NOMO-1 treated with dmso at 0.1 percent for 144 hours (cell line): ENCODE data around the gene PTCRA.
A peak's percentile ranks its signal among the peaks of the same experiment; 100 is the strongest.
"Not testable (repeated sequence)": the region's sequence is repeated elsewhere in the genome, so short reads cannot be mapped to it uniquely, and the experiment has no call there.

Experiments
- DNase-seq: peaks from one replicate; lab custom pipeline; 2025; ENCODE audit not compliant: unreplicated experiment; lab: John Stamatoyannopoulos, UW

Gene PTCRA

GRCh38 chr6:42902429-42903263 lies 13.2 kb upstream of the PTCRA start:
- DNase-seq: not testable (repeated sequence)

GRCh38 chr6:42904467-42904866 lies 11.4 kb upstream of the PTCRA start:
- DNase-seq: no peak

GRCh38 chr6:42907336-42907735 lies 8.5 kb upstream of the PTCRA start:
- no peak for DNase-seq

GRCh38 chr6:42909835-42910234 lies 6.0 kb upstream of the PTCRA start:
- DNase-seq: no peak

- DNase-seq: no peak
Measured at GRCh38 chr6:42911171-42912021, 4.5 kb upstream of the PTCRA start.

- DNase-seq: no peak
Measured at GRCh38 chr6:42914546-42914945, 1.3 kb upstream of the PTCRA start.

GRCh38 chr6:42916288-42916687 lies 435 bp downstream of the PTCRA start:
- DNase-seq: no peak

GRCh38 chr6:42921801-42922200 lies 5.9 kb downstream of the PTCRA start:
- no peak for DNase-seq

GRCh38 chr6:42923666-42924065 lies 7.8 kb downstream of the PTCRA start:
- DNase-seq: peak; percentile 51

GRCh38 chr6:42925248-42925857 lies 9.5 kb downstream of the PTCRA start:
- DNase-seq: no peak

- peak; percentile 97 for DNase-seq
Measured at GRCh38 chr6:42928986-42929820, 13.3 kb downstream of the PTCRA start, which contains the start of gene CNPY3. Gene CNPY3 (plus strand): TSS chr6:42929480. CDS start chr6:42929571, 91 bp downstream.

GRCh38 chr6:42929821-42930360 lies 14.0 kb downstream of the PTCRA start:
- peak; percentile 95 for DNase-seq

GRCh38 chr6:42932412-42932811 lies 16.6 kb downstream of the PTCRA start:
- no peak for DNase-seq

GRCh38 chr6:42933205-42933604 lies 17.4 kb downstream of the PTCRA start:
- peak; percentile 86 for DNase-seq

- DNase-seq: peak; percentile 10
Measured at GRCh38 chr6:42935322-42935721, 19.5 kb downstream of the PTCRA start.

- no peak for DNase-seq
Measured at GRCh38 chr6:42936398-42936797, 20.5 kb downstream of the PTCRA start.

- no peak for DNase-seq
Measured at GRCh38 chr6:42937548-42938427, 21.9 kb downstream of the PTCRA start.

GRCh38 chr6:42938428-42938796 lies 22.6 kb downstream of the PTCRA start:
- DNase-seq: no peak
